MG63 (cell line): Measurements from ENCODE around the gene SMARCE1. TPM values are rescaled to one million over a fixed set of nuclear protein-coding genes. Genes with fewer than 3 reads are reported as not detected.

Experiments used
- DNase-seq: peaks from one replicate; pipeline ENCODE4 v3.0.0-alpha.2; 2020
- H3K27me3 ChIP-seq: fragments of 250-450 bp; sonication (Bioruptor Pico); 2 replicates; pipeline ENCODE4 v1.5.1; 2020; ENCODE audit warnings: mild to moderate bottlenecking, moderate library complexity
- H3K36me3 ChIP-seq: fragments of 250-450 bp; sonication (Bioruptor Pico); 2 replicates; pipeline ENCODE4 v1.5.1; 2020; ENCODE audit warnings: mild to moderate bottlenecking, moderate library complexity
- H3K4me3 ChIP-seq: fragments of 250-450 bp; sonication (Bioruptor Pico); 2 replicates; pipeline ENCODE4 v1.5.1; 2020; ENCODE audit warnings: mild to moderate bottlenecking, moderate library complexity
- H3K9me3 ChIP-seq: fragments of 250-450 bp; sonication (Bioruptor Pico); 2 replicates; pipeline ENCODE4 v1.5.1; 2020; ENCODE audit warnings: mild to moderate bottlenecking, moderate library complexity
- total RNA-seq: library from RNA; depleted of rRNA; stranded (reverse); fragments of >200 nt; shearing (Covaris generic); gene quantifications from 2 replicates; pipeline ENCODE4 v1.2.3, GENCODE V29; 2014; ENCODE audit warnings: low replicate concordance; rRNA removed

Gene SMARCE1
- 57.9 and 83.9 TPM in 2 replicates for total RNA-seq

- peak; percentile 73 for DNase-seq
- H3K36me3 ChIP-seq: peaks cover 31% of the 10 kb centered on the region
- no peaks in the 10 kb centered on the region for H3K27me3 ChIP-seq
These were observed at the start of gene SMARCE1 for GRCh38 chr17:40647624-40648383. SMARCE1 (minus strand) TSS chr17:40647818; CDS start chr17:40645802, 2,016 bp downstream.

GRCh38 chr17:40697297-40697696 lies 49.7 kb upstream of the SMARCE1 start:
- H3K36me3 ChIP-seq: no peaks in the 10 kb centered on the region
- no peak overlapping the region for H3K4me3 ChIP-seq
- no peak for DNase-seq
- H3K9me3 ChIP-seq: no peaks in the 10 kb centered on the region
- H3K27me3 ChIP-seq: peaks cover under 1% of the 10 kb centered on the region

More at GRCh38 chr17:40647624-40648383, at the start of gene SMARCE1:
- Histone ChIP-seq H3K4me3 (peak within 1 kb of the TSS; percentile 94), H3K9me3 (no peaks in the 10 kb centered on the region)

DNA sequence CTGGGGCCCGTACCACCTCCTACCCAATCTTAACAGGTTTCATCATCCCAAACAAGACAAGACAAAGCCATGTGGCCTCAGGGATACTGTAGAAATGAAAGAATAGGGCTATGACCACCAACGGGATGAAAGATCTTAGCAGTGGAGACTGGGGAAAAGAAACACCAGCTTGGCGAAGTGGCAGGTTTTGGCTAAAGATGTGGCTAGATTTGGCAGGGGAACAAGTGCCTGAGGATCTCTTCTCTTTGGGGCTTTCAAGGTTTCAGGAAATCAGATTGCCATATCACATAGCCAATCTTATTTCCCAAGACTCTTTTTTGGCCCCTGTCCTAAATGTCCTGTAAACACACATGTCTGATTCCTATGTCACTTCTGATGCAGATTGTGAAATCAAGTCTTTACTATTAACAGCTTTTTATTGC lies 49.0 kb upstream of the SMARCE1 start:
- H3K36me3 ChIP-seq: no peaks in the 10 kb centered on the region
- no peaks in the 10 kb centered on the region for H3K9me3 ChIP-seq
- H3K27me3 ChIP-seq: peaks cover 7% of the 10 kb centered on the region
- H3K4me3 ChIP-seq: no peak overlapping the region
- no peak for DNase-seq

- Histone ChIP-seq H3K9me3 (no peaks in the 10 kb centered on the region), H3K36me3 (no peaks in the 10 kb centered on the region), H3K27me3 (peaks cover 14% of the 10 kb centered on the region), H3K4me3 (no peak overlapping the region)
- DNase-seq: no peak
These were observed 48.4 kb upstream of the SMARCE1 start for GRCh38 chr17:40695874-40696472.

DNA sequence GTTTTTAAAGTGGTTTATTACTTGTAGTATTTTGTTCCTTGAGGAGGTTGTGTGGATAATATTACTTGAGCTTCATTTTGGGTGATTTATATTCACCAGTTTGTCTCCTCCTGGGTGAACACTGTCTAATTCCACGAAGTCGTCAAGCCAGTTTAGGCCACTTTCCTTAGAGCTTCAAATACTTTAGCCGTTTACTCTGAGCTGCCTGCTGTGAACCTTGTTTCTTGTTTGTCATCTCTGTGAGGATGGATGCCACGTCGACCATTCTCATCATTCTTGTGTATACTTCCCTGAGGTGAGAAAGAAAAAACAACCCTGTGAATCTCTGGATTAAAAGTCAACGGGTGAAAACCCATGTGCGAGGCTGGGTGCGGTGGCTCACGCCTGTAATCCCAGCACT lies 47.0 kb upstream of the SMARCE1 start:
- H3K36me3 ChIP-seq: no peaks in the 10 kb centered on the region
- no peak for DNase-seq
- H3K9me3 ChIP-seq: no peaks in the 10 kb centered on the region; the same call in 1 of the 2 replicates
- peaks cover 16% of the 10 kb centered on the region for H3K27me3 ChIP-seq
- no peak overlapping the region for H3K4me3 ChIP-seq

DNA sequence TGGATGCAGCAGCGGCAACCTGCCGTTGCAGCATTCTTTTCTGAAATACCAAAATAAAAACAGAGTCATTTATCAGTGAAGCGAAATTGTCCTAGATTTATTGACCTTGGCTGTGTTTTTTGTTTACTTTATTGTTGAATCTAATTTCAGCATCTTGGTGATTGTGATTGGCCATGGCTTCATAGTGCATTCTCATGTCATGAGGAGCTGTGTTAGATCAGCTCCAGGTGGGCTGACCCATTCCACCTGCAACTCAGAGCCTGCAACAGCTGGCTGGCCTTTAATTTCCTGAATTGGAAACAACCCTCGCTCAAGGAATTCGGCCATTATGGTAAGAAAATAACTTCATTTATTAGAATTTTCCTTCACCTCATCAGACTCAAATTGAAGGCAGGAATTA lies 39.5 kb upstream of the SMARCE1 start:
- Histone ChIP-seq H3K4me3 (no peak overlapping the region), H3K27me3 (peaks cover 13% of the 10 kb centered on the region), H3K9me3 (no peaks in the 10 kb centered on the region; the same call in 1 of the 2 replicates), H3K36me3 (no peaks in the 10 kb centered on the region)
- no peak for DNase-seq

- Histone ChIP-seq H3K4me3 (no peak overlapping the region), H3K9me3 (no peaks in the 10 kb centered on the region; the same call in 1 of the 2 replicates), H3K36me3 (no peaks in the 10 kb centered on the region), H3K27me3 (peaks cover 4% of the 10 kb centered on the region)
- DNase-seq: no peak
These were observed 38.6 kb upstream of the SMARCE1 start for GRCh38 chr17:40686192-40686591.

GRCh38 chr17:40680998-40681397 lies 33.4 kb upstream of the SMARCE1 start:
- Histone ChIP-seq H3K9me3 (no peaks in the 10 kb centered on the region), H3K36me3 (no peaks in the 10 kb centered on the region), H3K4me3 (no peak overlapping the region), H3K27me3 (peaks cover 33% of the 10 kb centered on the region)
- no peak for DNase-seq

GRCh38 chr17:40679523-40679907 lies 31.9 kb upstream of the SMARCE1 start:
- H3K9me3 ChIP-seq: no peaks in the 10 kb centered on the region
- no peak overlapping the region for H3K4me3 ChIP-seq
- peaks cover 46% of the 10 kb centered on the region for H3K27me3 ChIP-seq
- no peak for DNase-seq
- no peaks in the 10 kb centered on the region for H3K36me3 ChIP-seq

DNA sequence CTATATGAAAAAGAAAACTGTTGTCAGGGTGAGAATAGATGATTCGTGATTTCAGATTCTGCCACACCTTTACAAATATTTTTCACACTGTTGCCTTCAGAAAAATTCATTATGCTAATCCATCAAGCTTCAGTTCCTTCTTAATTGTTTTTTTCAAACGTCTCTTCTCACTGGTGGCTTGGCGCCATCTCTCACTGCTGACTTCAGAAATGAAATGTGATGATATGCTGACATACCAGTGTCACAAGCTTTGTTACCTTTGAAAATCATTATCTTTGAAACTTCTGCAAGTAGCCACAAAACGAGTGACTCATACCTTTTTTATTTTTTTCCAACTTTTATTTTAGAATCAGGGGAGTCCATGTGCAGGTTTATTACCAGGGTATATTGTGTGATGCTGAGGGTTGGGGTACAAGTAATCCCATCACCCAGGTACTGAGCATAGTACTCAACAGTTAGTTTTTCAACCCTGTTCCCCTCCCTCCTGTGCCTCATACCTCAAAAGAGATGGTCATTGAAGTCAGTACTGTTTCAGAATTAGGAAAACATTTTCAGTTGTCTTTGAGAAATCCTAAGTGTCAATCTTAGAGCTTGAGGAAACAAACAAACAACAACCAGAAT lies 31.4 kb upstream of the SMARCE1 start:
- Histone ChIP-seq H3K36me3 (no peaks in the 10 kb centered on the region), H3K27me3 (peaks cover 51% of the 10 kb centered on the region), H3K9me3 (no peaks in the 10 kb centered on the region), H3K4me3 (no peak overlapping the region)
- no peak for DNase-seq

DNA sequence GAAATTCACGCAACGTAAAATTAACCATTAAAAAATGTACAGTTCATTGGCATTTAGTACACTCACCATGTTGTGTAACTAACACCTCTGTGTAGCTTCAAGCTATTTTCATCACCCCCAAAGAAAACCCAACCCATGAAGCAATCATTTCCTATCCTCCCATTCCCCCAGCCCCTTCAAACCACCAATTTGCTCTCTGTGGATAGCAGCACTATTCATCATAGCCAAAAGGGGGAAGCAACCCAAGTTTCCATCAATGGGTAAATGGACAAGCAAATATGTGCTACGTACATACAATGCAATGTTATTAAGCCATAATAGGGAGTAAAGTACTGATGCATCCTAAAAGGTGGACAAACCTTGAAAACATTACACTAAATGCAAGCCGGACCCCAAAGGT lies 28.3 kb upstream of the SMARCE1 start:
- Histone ChIP-seq H3K9me3 (no peaks in the 10 kb centered on the region), H3K36me3 (no peaks in the 10 kb centered on the region), H3K4me3 (no peak overlapping the region), H3K27me3 (peaks cover 68% of the 10 kb centered on the region)
- no peak for DNase-seq

- DNase-seq: no peak
- Histone ChIP-seq H3K4me3 (no peak overlapping the region), H3K27me3 (peaks cover 51% of the 10 kb centered on the region), H3K36me3 (no peaks in the 10 kb centered on the region), H3K9me3 (no peaks in the 10 kb centered on the region)
These were observed 25.0 kb upstream of the SMARCE1 start for GRCh38 chr17:40672654-40673053.

- no peaks in the 10 kb centered on the region for H3K9me3 ChIP-seq
- H3K27me3 ChIP-seq: peaks cover 37% of the 10 kb centered on the region
- no peak for DNase-seq
- no peaks in the 10 kb centered on the region for H3K36me3 ChIP-seq
- no peak overlapping the region for H3K4me3 ChIP-seq
These were observed 23.7 kb upstream of the SMARCE1 start for GRCh38 chr17:40671282-40671681.

- no peaks in the 10 kb centered on the region; the same call in 1 of the 2 replicates for H3K27me3 ChIP-seq
- H3K36me3 ChIP-seq: no peaks in the 10 kb centered on the region
- no peak overlapping the region for H3K4me3 ChIP-seq
These were observed 18.7 kb upstream of the SMARCE1 start for GRCh38 chr17:40666331-40666730.

DNA sequence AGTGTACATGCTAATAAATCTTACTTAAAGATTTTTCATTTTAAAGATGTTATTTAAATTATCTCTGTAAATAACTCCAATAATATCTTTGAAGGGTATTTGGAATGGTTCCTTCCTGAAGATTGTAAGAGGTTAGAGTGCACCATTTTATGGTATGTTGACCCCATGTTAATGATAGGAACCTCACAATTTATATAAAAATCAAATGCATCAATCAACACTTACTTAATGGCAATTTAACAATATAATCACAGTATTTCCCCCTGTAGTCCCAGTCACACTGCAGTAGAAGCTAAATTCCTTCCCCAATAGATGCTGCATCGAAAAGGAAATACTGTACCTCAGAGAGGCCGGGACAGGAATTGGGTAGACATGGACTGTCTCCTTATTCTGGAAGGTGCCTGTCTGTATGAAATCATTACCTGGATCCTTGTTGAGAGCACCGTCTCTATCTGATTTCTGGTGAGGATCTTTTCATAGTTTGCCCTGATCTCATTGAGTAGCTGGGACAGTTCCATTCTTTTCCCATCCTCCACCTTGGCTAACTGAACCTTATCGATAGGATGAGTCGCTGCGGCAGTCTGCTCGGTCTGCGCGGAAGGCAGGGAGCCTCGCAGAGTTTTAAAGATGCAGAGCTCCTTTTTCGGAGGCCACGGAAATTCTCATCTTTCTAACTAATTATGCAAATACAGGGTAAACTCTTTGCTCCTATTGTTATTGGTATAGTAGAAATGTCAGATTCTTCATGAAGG lies 17.1 kb upstream of the SMARCE1 start, which contains the start of gene KRT222:
KRT222 (minus strand) TSS at position 596 of the 752 bp plus-strand sequence; CDS start at position 518, 78 bp downstream.
- Histone ChIP-seq H3K27me3 (no peaks in the 10 kb centered on the region; the same call in 1 of the 2 replicates), H3K36me3 (no peaks in the 10 kb centered on the region), H3K9me3 (no peaks in the 10 kb centered on the region), H3K4me3 (peak within 1 kb of the TSS; percentile 16)
- DNase-seq: no peak

More at GRCh38 chr17:40666331-40666730, 18.7 kb upstream of the SMARCE1 start:
- no peaks in the 10 kb centered on the region for H3K9me3 ChIP-seq
- no peak for DNase-seq

- Histone ChIP-seq H3K36me3 (no peaks in the 10 kb centered on the region), H3K27me3 (no peaks in the 10 kb centered on the region), H3K4me3 (no peak overlapping the region), H3K9me3 (no peaks in the 10 kb centered on the region)
- no peak for DNase-seq
These were observed 15.6 kb upstream of the SMARCE1 start for GRCh38 chr17:40663252-40663651.
